Activated naive CD4-positive, alpha-beta T cell treated with anti-CD3 and anti-CD28 coated beads, Interleukin-2, amount 10 ng/mL, durations not matched to agents 5 hours and 36 hours (primary cell): ENCODE results near the gene CSH1. TPM values are rescaled to one million over a fixed set of nuclear protein-coding genes. Genes with fewer than 3 reads are reported as not detected.

Source experiments
- total RNA-seq, 2 experiments: library from RNA; stranded (reverse); gene quantifications; one replicate each; pipeline ENCODE4 v1.2.3, GENCODE V29; 2021

Gene CSH1
- not detected for total RNA-seq

DNA sequence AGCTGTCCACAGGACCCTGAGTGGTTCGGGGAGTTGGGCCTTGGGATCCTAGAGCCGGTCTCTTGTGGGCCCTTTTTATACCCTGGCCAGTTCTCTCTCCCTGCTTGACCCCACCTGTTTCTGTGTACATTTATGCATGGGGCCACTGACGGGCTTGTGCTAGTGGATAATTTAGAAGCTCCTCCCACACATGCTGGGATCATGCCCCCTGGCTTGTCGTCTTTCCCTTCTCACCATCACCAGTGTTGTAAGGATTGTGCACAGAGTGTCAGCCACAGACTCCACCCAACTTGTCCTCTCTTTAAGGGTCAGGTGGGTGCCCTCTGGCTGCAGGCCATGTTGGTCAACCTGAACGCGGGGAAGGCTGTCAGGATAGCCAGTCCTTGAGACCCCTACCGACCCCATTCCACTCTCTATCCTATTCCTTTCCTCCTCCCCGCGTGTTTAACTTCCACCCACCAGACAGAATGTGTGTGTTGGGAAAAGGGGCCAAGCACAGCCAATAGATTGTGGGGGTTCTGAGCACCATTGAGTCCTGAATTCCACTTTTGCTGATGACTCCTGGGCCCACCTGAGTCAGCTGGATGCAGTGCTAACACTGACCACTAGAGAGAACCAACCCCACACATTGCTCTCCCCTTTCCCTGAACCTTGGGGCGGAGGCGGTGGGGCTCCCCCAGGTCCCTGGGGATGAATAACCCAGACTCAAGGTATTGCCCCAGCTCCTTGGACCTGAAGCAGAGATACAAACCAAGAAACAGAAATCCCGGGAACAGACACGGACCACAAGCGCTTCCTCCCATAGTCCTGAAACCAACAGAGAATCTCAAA lies at the start of gene CSH1:
Gene CSH1 (minus strand): TSS at position 51 of the 831 bp plus-strand sequence. CDS start 63 bp downstream, outside the sequence.

GRCh38 chr17:63931981-63932561 lies 35.7 kb upstream of the CSH1 start, which contains the start of gene CD79B:
CD79B (minus strand) TSS chr17:63932331; CDS start chr17:63932261, 70 bp downstream.

GRCh38 chr17:63918789-63919305 lies 22.5 kb upstream of the CSH1 start, which contains the start of gene GH1:
GH1 (minus strand) TSS chr17:63918839; CDS start chr17:63918776, 63 bp downstream.

DNA sequence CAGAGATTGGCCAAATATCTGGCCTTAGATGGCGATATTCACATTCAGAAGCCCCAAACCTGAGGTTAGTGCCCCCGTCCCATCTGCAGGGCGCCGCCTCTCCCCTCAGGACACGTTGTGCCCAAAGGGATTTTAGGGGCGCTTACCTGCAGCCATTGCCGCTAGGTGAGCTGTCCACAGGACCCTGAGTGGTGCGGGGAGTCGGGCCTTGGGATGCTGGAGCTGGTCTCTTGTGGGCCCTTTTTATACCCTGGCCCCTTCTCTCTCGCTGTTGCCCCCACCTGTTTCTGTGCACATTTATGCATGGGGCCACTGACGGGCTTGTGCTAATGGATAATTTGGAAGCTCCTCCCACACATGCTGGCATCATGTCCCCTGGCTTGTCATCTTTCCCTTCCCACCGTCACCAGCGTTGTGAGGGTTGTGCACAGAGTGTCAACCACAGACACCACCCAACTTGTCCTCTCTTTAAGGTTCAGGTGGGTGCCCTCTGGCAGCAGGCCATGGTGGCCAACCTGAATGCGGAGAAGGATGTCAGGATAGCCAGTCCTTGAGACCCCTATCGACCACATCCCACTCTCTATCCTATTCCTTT lies 14.8 kb upstream of the CSH1 start, which contains the start of gene CSHL1:
Gene CSHL1 (minus strand): TSS at position 218 of the 595 bp plus-strand sequence. CDS start 62 bp downstream, at position 156.

GRCh38 chr17:63881935-63882601 lies 14.3 kb downstream of the CSH1 start, which contains the start of gene GH2:
GH2 (minus strand) TSS chr17:63881944; CDS start chr17:63881801, 143 bp downstream.

GRCh38 chr17:63873577-63873976 lies 22.8 kb downstream of the CSH1 start, which contains the start of gene CSH2:
CSH2 (minus strand) TSS chr17:63873677; CDS start chr17:63873614, 63 bp downstream.

Other genes with a start within 250 kb of the CSH1 start
- gene LIMD2, start 196.4 kb downstream of the CSH1 start, total RNA-seq: 100 to 1,000 TPM; 522 to 536 TPM
- gene STRADA, start 154.8 kb downstream of the CSH1 start, total RNA-seq: 10 to 100 TPM; 40.0 to 42.5 TPM
- gene CCDC47, start 123.0 kb downstream of the CSH1 start, total RNA-seq: 10 to 100 TPM; 46.0 to 47.9 TPM
- 100 to 1,000 TPM; 122 to 123 TPM for gene DDX42, start 122.4 kb downstream of the CSH1 start, total RNA-seq
- gene PSMC5, start 69.1 kb downstream of the CSH1 start, total RNA-seq: 100 to 1,000 TPM; 131 to 137 TPM
- gene FTSJ3, start 68.9 kb downstream of the CSH1 start, total RNA-seq: 10 to 100 TPM; 42.1 to 44.5 TPM
- gene SMARCD2, start 53.9 kb downstream of the CSH1 start, total RNA-seq: 100 to 1,000 TPM; 127 to 128 TPM
- not detected for gene CSH2, start 22.9 kb downstream of the CSH1 start, total RNA-seq
- not detected for gene GH2, start 14.6 kb downstream of the CSH1 start, total RNA-seq
- gene CSHL1, start 14.7 kb upstream of the CSH1 start, total RNA-seq: not detected
- gene GH1, start 22.3 kb upstream of the CSH1 start, total RNA-seq: not detected
- gene CD79B, start 35.8 kb upstream of the CSH1 start, total RNA-seq: 10 to 100 TPM; 37.2 to 38.2 TPM
- gene SCN4A, start 76.3 kb upstream of the CSH1 start, total RNA-seq: under 1 TPM in 1 of 2 experiments, not detected in 1; 0.08 TPM
- gene PRR29, start 101.8 kb upstream of the CSH1 start, total RNA-seq: 1 to 10 TPM; 1.5 to 2.0 TPM
- gene ICAM2, start 124.1 kb upstream of the CSH1 start, total RNA-seq: 100 to 1,000 TPM; 124 to 133 TPM
- gene ERN1, start 233.6 kb upstream of the CSH1 start, total RNA-seq: 10 to 100 TPM; 58.4 to 62.6 TPM